ENCODE measurements around the gene SPATA9.

The SPATA9 gene

GRCh38 chr5:95613514-95613913 is 69.3 kb downstream of the SPATA9 start:
- DNase-seq = no peak

DNA sequence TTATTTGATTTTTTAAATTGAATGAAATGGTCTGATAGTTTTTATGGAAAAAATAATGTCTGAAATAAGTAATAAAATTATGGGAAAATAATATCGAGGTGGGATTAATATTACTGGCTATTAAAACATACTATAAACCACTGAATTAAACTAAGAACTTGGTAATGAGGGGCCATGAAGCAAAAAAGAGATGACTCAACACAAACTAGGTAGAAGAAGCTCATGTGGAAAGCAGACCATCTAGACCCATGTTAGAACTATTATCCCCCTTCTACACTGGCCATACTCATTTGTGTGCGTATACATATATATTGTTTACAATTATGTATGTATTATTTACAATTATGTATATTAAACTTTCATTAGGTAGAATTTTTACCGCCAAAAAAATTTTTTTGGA is 71.4 kb downstream of the SPATA9 start:
- no peak for DNase-seq

GRCh38 chr5:95610546-95610945 is 72.2 kb downstream of the SPATA9 start:
- no peak for DNase-seq

DNA sequence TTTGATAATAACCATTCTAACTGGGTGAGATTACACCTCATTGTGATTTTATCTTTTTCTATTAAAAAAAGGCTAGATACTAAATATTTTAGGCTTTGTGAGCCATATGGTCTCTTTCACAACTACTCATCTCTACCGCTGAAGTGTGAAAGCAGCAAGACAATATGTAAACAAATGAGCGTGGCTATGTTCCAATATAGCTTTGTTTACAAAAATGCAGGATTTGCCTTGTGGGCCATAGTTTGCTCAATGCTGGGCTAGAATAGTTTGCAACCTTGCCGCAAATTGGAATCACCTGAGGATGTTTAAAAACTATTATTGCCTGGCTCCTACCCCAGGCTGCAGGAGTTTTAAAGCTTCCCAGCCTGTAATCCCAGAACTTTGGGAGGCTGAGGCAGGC is 73.1 kb downstream of the SPATA9 start:
- no peak for DNase-seq
